IMR-90 (cell line): Measurements from ENCODE around the gene ATRNL1. TPM values are rescaled to one million over a fixed set of nuclear protein-coding genes. Genes with fewer than 3 reads are reported as not detected.

Source experiments
- ATAC-seq: fragments of 200-7000 bp; cut with Tn5 transposase; 2 replicates; pipeline ENCODE4 v1.9.1; 2020; ENCODE audit warnings: low read depth, mild to moderate bottlenecking, moderate library complexity
- BruUV-seq: library from RNA; stranded (reverse); fragments of 400-500 nt; replicated peaks from 2 replicates; lab custom pipeline; 2021; lab: Mats Ljungman, UMichigan
- CTCF ChIA-PET: fragments of 300-600 bp; formaldehyde crosslinking; extraction: SDS; loops from one replicate; lab custom pipeline; 2021; ENCODE audit warnings: antibody characterized with exemption; lab: Yijun Ruan, JAX
- POLR2A ChIA-PET: fragments of 300-600 bp; sonication (Branson Sonifier 250); formaldehyde crosslinking; loops from one replicate; lab custom pipeline; 2022; ENCODE audit warnings: antibody characterized with exemption; ENCODE audit not compliant: unreplicated experiment; lab: Charles Lee
- DNase-seq: peaks from one replicate; pipeline ENCODE4 v3.0.0; 2013
- H2AFZ ChIP-seq: replicated peaks from 2 replicates; pipeline ENCODE3; 2013; ENCODE audit warnings: low read length, mild to moderate bottlenecking; ENCODE audit not compliant: poor library complexity
- H2AK5ac ChIP-seq: 2 replicates; pipeline ENCODE4 v1.6.1; 2013; ENCODE audit warnings: low read depth, low read length, inconsistent platforms
- H2AK9ac ChIP-seq: replicated peaks from 2 replicates; pipeline ENCODE3; 2013; ENCODE audit warnings: mild to moderate bottlenecking, low read depth, low read length, moderate library complexity; ENCODE audit not compliant: poor library complexity
- H2BK120ac ChIP-seq: 2 replicates; pipeline ENCODE4 v1.6.1; 2013; ENCODE audit warnings: low read depth, low read length, inconsistent platforms
- H2BK15ac ChIP-seq: 3 replicates; pipeline ENCODE4 v1.6.1; 2013; ENCODE audit warnings: low read depth, low read length, inconsistent platforms
- H2BK20ac ChIP-seq: 2 replicates; pipeline ENCODE4 v1.6.1; 2013; ENCODE audit warnings: low read depth, mild to moderate bottlenecking, inconsistent platforms, low read length, moderate library complexity
- H2BK5ac ChIP-seq: 2 replicates; pipeline ENCODE4 v1.6.1; 2013; ENCODE audit warnings: mild to moderate bottlenecking, low read depth, low read length, inconsistent platforms; ENCODE audit not compliant: poor library complexity, severe bottlenecking
- H3K14ac ChIP-seq: replicated peaks from 2 replicates; pipeline ENCODE4 v1.6.1; 2013; ENCODE audit warnings: low read depth, low read length, inconsistent platforms
- H3K18ac ChIP-seq: 2 replicates; pipeline ENCODE4 v1.6.1; 2013; ENCODE audit warnings: low read depth, low read length, control low read depth
- H3K23ac ChIP-seq: 2 replicates; pipeline ENCODE4 v1.6.1; 2013; ENCODE audit warnings: low read depth, low read length, inconsistent platforms
- H3K27ac ChIP-seq: 2 replicates; pipeline ENCODE4 v1.5.1; 2013; ENCODE audit warnings: mild to moderate bottlenecking, control low read depth, low read length; ENCODE audit not compliant: insufficient read depth
- H3K27me3 ChIP-seq: 2 replicates; pipeline ENCODE4 v1.6.1; 2013; ENCODE audit warnings: low read length; ENCODE audit not compliant: control insufficient read depth, insufficient read depth
- H3K36me3 ChIP-seq: 2 replicates; pipeline ENCODE4 v1.6.1; 2013; ENCODE audit warnings: low read length, mixed read lengths; ENCODE audit not compliant: control insufficient read depth, insufficient read depth
- H3K4ac ChIP-seq: 2 replicates; pipeline ENCODE4 v1.6.1; 2013; ENCODE audit warnings: low read depth, low read length, inconsistent platforms
- H3K4me1 ChIP-seq: 2 replicates; pipeline ENCODE4 v1.6.1; 2013; ENCODE audit warnings: low read length, mixed read lengths; ENCODE audit not compliant: control insufficient read depth, insufficient read depth
- H3K4me2 ChIP-seq: 2 replicates; pipeline ENCODE4 v1.6.1; 2013; ENCODE audit warnings: low read depth, mild to moderate bottlenecking, control low read depth, low read length, moderate library complexity
- H3K4me3 ChIP-seq: 2 replicates; pipeline ENCODE4 v1.5.1; 2013; ENCODE audit warnings: low read depth, mild to moderate bottlenecking, control low read depth, low read length, moderate library complexity; ENCODE audit not compliant: insufficient read depth
- H3K56ac ChIP-seq: 2 replicates; pipeline ENCODE4 v1.6.1; 2013; ENCODE audit warnings: low read length, inconsistent platforms; ENCODE audit not compliant: insufficient read depth; ENCODE audit errors: extremely low read depth
- H3K79me1 ChIP-seq, 2 experiments: 2 replicates each; pipeline ENCODE4 v1.6.1; 2013; ENCODE audit warnings: low read length in 2 of 2, inconsistent platforms in 1 of 2, low read depth in 1 of 2
- H3K9ac ChIP-seq: 2 replicates; pipeline ENCODE4 v1.6.1; 2013; ENCODE audit warnings: low read depth, low read length, control low read depth
- H3K9me1 ChIP-seq: 2 replicates; pipeline ENCODE4 v1.6.1; 2013; ENCODE audit warnings: low read length, inconsistent platforms; ENCODE audit not compliant: insufficient read depth
- H3K9me3 ChIP-seq: 2 replicates; pipeline ENCODE4 v1.6.1; 2013; ENCODE audit warnings: low read length; ENCODE audit not compliant: control insufficient read depth, insufficient read depth
- H4K20me1 ChIP-seq: 2 replicates; pipeline ENCODE4 v1.6.1; 2013; ENCODE audit warnings: low read length, inconsistent platforms; ENCODE audit not compliant: insufficient read depth
- H4K5ac ChIP-seq: 2 replicates; pipeline ENCODE4 v1.6.1; 2013; ENCODE audit warnings: mild to moderate bottlenecking, low read depth, low read length, control low read depth
- H4K8ac ChIP-seq, 2 experiments: 2 replicates each; pipeline ENCODE4 v1.6.1; 2013; ENCODE audit warnings: low read depth in 2 of 2, low read length in 2 of 2, control low read depth in 1 of 2, inconsistent platforms in 1 of 2
- H4K91ac ChIP-seq: 2 replicates; pipeline ENCODE4 v1.6.1; 2013; ENCODE audit warnings: low read depth, low read length, inconsistent platforms; ENCODE audit not compliant: insufficient read depth
- MAZ ChIP-seq: IDR thresholded peaks from 2 replicates; pipeline ENCODE4 v1.6.1; 2012; ENCODE audit warnings: low read depth, mild to moderate bottlenecking, low read length, improper control_type of control experiment, moderate library complexity, borderline replicate concordance
- MXI1 ChIP-seq: IDR thresholded peaks from 2 replicates; pipeline ENCODE4 v1.6.1; 2012; ENCODE audit warnings: low read depth, mild to moderate bottlenecking, low read length, moderate library complexity, borderline replicate concordance
- NFE2L2 ChIP-seq: fragments of 150-350 bp; IDR thresholded peaks from 2 replicates; pipeline ENCODE4 v1.6.1; 2016; ENCODE audit warnings: low read depth, mild to moderate bottlenecking, low read length
- POLR2A ChIP-seq: IDR thresholded peaks from 2 replicates; pipeline ENCODE4 v1.6.1; 2012; ENCODE audit warnings: mild to moderate bottlenecking, low read depth, low read length
- SMC3 ChIP-seq: fragments of 150-350 bp; IDR thresholded peaks from 2 replicates; pipeline ENCODE4 v1.6.1; 2016; ENCODE audit warnings: low read depth, mild to moderate bottlenecking, antibody characterized with exemption, low read length, moderate library complexity
- WGBS, 2 experiments: methylation state at CpG; one replicate each; pipeline versions ENCODE4 v1.1.5 to v1.1.7; 2013; ENCODE audit warnings: missing lambda C conversion rate in 2 of 2; ENCODE audit not compliant: insufficient read length in 1 of 2; ENCODE audit errors: extremely low coverage in 2 of 2; 5-methylcytosine and 5-hydroxymethylcytosine counted together
- dilution Hi-C: fragments of 300-500 bp; cut with HindIII; formaldehyde crosslinking; loops from one replicate; pipeline ENCODE4 v1.14.3; 2018; ENCODE audit warnings: low sequenced_read_pairs; ENCODE audit not compliant: unreplicated experiment
- in situ Hi-C: fragments of 300-500 bp; cut with MboI; formaldehyde crosslinking; loops from 3 replicates; pipeline ENCODE4 v1.14.3; 2019; ENCODE audit warnings: low sequenced_read_pairs, inconsistent platforms, mixed read lengths
- intact Hi-C: fragments of 100-400 bp; cut with micrococcal nuclease; formaldehyde crosslinking; loops from 2 replicates; pipeline ENCODE4 v1.10.0; 2022
- polyA plus RNA-seq, 3 experiments: library from polyadenylated mRNA; depleted of rRNA; stranded (reverse); fragments of >200 nt; gene quantifications; 2 replicates each; pipeline ENCODE4 v1.2.3, GENCODE V29; 2012; ENCODE audit warnings: low replicate concordance in 1 of 3
- total RNA-seq: library from RNA; depleted of rRNA; stranded (reverse); fragments of >200 nt; gene quantifications from 2 replicates; pipeline ENCODE4 v1.2.3, GENCODE V29; 2012

ATRNL1 gene
- total and polyA plus RNA-seq, 2 of the 4 experiments (the other 2 are of a cell fraction), result 0.18 to 0.19 TPM

GRCh38 chr10:115989621-115990020 is 896.5 kb downstream of the ATRNL1 start:
- no peak overlapping the region for H3K4me2 ChIP-seq
- no peak overlapping the region for H2AK9ac ChIP-seq
- no peak overlapping the region for H4K91ac ChIP-seq
- no peak overlapping the region for H2BK15ac ChIP-seq
- ATAC-seq (peak; percentile 57), DNase-seq (peak; percentile 39)
- no peak overlapping the region for H2AK5ac ChIP-seq
- no peaks in the 10 kb centered on the region for H3K36me3 ChIP-seq
- H3K14ac ChIP-seq, result no peak overlapping the region
- ChIA-PET CTCF (interaction anchor here (1.0 kb wide), 1 partner anchor 153 kb away, joined by 3 read pairs; no protein-coding TSS in a partner anchor), POLR2A (no interaction called here)
- no peak overlapping the region for H3K9ac ChIP-seq
- no CpG with 5 or more reads among the region's 3 CpGs for WGBS, 2 experiments
- TF ChIP-seq POLR2A (no peak), NFE2L2 (no peak), MXI1 (no peak), MAZ (no peak), SMC3 (no peak)
- in situ Hi-C loops, result no loop called here
- H4K5ac ChIP-seq, result no peak overlapping the region
- no peak overlapping the region for H4K8ac ChIP-seq
- no peak overlapping the region for H3K18ac ChIP-seq
- no peak overlapping the region for H3K23ac ChIP-seq
- dilution Hi-C loops, result no loop called here
- H3K56ac ChIP-seq, result no peak overlapping the region
- H3K9me3 ChIP-seq, result peaks cover 2% of the 10 kb centered on the region; the same call in 1 of the 2 replicates
- peaks cover 5% of the 10 kb centered on the region; the same call in 1 of the 2 replicates for H3K27me3 ChIP-seq
- H2BK120ac ChIP-seq, result no peak overlapping the region
- BruUV-seq, result no TSS peak
- no peaks in the 10 kb centered on the region for H3K9me1 ChIP-seq
- no peak overlapping the region for H2BK20ac ChIP-seq
- H4K20me1 ChIP-seq, result no peaks in the 10 kb centered on the region
- H2BK5ac ChIP-seq, result no peak overlapping the region
- no peak overlapping the region for H3K4ac ChIP-seq
- no peaks in the 10 kb centered on the region for H3K4me1 ChIP-seq
- no peak overlapping the region for H3K4me3 ChIP-seq
- H3K27ac ChIP-seq, result no peak overlapping the region
- no peaks in the 10 kb centered on the region for H3K79me1 ChIP-seq
- intact Hi-C loops, result no loop called here
- no peak overlapping the region for H2AFZ ChIP-seq
